UCSD-AML1 (cell line): ENCODE data around the gene GABRB2.

Experiments used
- DNase-seq: peaks from one replicate; lab custom pipeline; 2025; ENCODE audit not compliant: unreplicated experiment; lab: John Stamatoyannopoulos, UW

The GABRB2 gene

DNA sequence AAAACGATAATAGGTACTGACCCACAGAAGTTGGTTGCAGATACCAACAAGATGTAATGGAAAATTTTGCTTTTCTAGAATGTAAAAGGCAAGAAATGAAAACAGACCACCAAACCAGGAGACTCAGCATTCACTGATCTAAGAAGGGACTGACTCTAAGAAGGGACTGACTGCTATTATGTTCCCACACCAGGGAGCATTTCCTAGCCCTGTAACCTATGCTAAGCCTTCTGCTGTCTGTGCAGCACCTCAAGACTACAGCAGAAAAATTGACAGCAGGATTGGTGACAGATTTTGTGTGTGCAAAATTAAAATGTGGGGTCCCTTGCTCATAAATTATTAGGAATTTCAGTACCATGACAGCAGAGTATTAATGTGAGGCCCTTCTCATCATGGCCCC, 154.8 kb downstream of the GABRB2 start:
- DNase-seq = no peak

DNA sequence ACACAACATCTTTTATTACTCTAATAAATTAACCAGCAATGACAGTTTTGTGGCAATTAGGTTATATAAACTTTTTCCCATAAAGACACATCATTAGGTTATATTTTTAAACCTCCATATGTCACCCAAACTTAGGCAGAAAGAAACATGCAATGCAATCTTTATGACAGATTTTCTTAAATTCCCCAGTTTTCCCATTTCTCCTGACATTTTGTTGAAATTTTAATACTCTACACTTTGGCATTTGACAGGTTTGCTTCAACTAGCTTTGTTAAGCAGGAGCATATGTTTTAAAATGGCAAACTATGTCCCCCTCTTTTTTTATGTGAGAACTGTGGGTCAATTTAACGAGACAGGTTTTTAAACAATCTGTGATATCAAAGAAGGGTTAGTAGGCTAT, 155.5 kb downstream of the GABRB2 start:
- DNase-seq = no peak

DNA sequence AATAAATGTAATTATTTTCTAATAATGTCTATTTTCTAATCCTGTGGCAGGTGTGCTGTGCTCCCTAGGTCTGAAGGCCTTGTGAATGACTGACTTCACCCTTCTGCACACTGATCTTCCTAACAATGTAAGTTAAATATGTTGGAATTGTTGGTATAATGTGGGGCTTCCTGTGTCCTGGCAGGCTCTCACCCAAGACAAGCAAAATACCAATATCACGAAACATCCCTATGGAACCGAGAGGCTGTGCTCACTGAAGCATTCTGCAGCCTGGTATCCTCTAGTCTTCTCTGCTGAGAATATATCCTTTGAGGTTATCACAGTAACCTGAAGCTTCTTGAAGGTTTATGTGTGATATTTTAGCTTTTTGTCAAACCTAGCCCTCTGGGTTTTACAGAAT, 159.4 kb downstream of the GABRB2 start:
- DNase-seq = no peak

DNA sequence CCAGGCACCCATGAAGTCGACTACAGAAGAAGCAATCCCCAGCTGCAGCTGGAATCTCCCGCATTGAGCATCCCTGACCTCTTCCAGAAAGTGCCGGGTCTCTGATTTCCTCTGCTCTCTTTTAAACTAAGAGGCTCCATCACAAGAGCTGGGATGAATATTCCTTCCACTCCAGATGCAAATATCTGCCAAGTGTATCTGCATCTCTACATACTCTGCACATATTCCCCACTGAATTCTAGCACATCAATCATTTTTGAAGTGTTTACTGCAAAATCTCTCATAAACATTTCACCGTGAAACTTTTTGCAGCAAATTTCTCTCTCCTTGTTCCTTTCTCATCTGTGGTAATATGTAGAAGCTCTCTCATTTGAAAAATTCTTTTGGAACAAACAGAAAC, 161.5 kb downstream of the GABRB2 start:
- DNase-seq = no peak

DNA sequence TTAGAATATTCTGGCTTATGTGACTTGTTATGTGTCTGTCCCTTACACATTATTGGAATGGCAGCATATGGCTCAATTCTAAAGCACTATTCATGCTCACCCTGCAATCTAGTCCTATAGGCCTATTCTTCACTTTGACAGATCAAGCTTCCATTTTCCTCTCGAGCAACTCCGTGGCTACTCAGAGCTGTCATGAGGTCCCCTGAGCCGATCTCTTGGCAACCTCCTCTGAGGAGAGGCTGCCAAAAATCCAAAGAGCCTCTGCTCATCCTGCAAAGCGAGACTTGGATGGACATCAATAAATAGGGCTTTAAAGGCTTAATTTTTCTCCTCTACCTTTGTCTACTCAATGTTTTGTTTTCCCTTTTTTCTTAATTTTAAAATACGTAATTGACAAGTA, 163.8 kb downstream of the GABRB2 start:
- DNase-seq = no peak

DNA sequence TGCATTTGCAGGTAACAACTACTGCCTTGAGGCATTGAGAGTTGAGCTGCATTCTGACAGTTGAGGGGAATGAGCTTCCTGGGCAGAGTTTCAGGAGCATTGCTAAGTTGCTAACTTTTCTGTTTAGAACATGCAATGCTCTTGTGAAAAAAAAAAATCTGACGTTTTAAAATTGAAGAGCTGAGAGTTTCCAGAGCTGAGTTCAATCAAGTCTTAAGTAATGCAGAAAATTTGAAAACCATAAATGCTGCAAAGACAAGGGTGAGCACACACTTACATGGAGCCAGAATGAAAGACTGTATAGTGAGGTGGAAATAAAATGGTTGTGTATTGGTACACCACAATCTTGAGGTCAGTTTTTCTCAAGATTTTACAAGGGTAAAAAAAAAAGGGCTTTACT, 166.0 kb downstream of the GABRB2 start:
- DNase-seq = no peak

DNA sequence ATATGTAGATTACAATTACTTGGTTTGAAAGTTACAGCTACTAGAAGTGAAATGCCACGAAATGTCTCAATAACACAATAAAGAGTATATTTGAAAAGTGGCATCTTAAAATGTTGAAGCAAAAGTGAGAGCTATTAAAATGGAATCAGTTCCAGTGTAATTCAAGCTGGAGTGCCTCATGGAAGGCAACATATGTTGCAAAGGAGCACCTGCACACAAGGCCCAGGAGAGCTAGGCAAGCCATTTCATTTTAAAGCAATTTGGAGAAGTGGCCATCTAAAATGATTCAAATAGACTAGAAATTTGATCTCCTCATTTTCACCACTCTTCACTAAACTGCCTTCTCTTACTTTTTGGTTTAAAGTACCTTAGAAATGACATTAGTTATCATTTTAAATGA, 167.8 kb downstream of the GABRB2 start:
- no peak for DNase-seq

DNA sequence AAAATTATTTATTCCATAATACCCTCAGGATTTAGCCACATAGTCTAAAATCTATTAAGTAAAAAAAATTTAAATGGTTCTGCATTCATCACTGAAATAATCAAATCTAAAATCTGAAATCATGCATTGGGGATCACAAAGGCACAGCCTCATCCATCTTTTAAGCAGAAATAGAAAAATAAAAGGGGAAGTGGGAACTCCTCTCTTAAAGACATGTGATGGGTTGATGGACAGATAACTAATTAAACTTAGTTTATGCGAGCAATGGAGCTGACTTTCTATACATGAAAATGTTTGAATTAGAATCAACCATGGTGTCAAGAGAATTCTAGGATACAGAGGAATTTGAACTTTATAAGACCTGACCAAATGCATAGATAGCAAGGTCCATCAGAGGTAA, 170.5 kb downstream of the GABRB2 start:
- no peak for DNase-seq

DNA sequence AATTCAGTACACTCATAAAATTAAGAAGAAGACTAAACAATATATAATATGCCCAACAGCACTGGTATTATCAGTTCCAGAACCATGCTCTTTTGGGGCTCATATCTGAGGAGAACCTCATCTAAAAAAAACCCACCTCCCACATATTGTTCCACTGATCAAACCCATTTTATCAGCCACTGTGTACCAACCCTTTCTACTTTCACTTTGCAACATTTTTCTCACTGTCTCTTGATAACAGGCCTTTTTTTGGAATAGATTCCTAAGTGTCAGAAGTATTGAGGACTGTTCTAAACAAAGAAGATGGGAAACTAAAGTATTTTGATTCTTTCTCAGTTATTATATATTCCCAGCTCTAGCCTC, 173.2 kb downstream of the GABRB2 start:
- no peak for DNase-seq

DNA sequence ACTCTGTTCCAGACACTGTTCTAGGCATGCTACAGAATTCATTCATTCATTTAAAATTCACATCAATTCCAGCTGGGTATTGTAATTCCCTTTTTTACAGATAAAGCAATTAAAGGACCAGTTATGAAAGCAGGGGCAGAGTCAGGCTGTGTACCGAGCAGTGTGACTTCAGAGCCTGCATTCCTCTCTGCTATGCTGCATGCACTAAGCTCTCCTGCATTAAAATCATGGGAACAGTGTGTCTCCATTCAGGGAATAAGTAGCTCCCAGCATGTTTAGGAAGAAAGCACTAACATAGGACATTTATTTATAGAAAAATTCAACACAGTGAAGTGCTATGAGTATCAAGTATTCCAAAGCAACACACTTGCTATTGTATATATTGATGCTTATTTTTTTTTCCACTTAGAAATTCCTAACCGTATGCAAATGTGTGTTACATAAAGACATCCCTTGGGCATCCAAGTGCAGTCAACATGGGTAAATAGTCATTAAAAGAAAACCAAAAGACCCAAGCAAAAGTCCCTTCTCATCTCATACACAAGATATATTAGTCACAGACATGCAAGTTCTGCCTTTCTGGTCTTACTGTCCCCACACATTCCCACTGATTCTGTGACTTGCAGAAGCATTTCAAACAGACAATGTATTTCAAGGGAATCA, 173.7 kb downstream of the GABRB2 start:
- no peak for DNase-seq

DNA sequence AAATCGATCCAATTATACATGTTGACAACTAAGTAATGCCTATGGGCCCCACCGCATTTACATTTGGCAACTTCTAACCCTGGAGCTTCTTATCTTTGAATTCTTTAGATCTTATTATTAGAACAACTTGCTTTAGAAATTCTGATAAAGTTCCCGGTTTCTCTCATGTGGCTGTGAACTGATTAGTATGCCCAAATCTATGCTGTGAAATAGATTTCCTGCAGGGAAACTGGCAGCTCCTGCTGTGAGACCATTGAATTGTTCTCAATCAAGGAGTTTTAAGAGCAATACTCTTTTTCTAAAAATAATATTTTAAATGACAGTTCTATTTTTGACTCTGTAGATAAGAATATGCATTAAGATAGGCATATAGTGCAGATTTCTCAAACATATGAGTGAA, 177.5 kb downstream of the GABRB2 start:
- no peak for DNase-seq

DNA sequence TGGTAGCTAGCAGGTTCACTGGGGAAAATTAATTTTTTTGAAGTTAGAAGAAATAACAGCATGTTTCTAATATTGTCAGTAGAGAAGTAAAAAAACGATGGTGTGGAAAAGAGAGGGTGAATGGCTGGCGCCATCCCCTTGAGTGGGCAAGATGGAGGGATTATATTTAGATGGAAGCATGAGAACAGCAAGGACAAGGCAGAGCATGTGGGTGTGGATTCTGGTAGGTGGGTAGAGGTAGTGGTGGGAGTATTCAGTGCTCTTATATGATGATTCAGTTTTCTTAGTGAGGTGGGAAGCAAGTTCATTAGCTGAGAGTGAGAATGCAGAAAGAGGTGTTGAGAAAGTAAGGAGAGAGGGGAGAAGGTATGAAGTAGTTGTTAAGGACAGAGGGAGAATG, 188.1 kb downstream of the GABRB2 start:
- no peak for DNase-seq

DNA sequence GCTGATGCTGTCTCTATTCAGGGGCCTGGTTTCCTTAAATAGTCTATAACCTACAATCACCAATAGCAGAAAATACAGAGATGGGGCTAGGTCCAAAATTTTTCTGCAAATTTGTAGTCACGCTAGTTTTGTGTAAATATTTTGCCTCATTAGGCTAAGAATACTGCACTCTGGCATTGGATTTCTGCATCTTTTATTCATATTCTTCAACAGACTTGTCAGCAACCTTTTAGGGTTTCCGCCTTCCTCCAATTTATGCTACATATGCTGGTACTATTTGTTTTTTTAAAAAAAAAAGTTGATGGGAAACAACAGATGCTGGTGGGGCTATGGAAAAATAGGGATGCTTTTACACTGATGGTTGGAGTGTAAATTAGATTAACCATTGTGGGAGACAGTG, 202.3 kb downstream of the GABRB2 start:
- no peak for DNase-seq

DNA sequence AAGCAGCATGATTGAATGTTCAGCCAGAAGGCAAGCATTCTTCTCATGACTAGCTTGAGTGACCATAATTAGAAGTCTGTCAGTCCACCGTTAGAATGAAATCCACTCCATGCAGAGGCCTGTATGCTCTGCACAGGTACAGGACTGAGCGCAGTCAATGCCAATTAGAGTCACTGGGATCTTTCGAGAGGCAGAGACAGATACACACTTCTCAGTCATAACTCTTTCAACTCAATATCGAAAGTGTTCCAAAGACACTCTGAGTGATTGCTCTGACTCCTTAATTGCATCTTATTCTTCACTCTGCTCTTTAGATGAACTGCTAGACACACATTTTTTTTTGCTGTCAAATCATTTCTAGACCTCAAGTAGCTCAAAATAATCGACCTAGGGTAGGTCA, 203.6 kb downstream of the GABRB2 start:
- DNase-seq = no peak

DNA sequence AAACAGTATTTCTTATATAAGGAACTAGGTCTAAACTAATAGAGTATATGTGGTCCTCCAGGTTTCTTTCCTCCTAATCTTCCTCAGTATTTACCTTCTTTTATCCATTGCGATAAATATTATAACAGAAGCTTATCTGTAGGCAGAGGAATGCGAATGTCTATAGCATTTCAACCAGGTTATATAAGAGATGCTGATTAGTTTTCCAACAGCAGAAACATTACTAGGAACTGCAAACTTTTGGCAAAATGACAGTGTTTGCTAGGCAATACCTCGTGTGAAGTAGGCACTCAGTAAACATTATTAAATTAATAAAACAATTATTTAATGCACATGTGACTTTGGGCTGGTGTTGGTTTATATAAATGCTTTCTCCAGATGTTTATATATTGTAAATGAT, 206.5 kb downstream of the GABRB2 start:
- no peak for DNase-seq

DNA sequence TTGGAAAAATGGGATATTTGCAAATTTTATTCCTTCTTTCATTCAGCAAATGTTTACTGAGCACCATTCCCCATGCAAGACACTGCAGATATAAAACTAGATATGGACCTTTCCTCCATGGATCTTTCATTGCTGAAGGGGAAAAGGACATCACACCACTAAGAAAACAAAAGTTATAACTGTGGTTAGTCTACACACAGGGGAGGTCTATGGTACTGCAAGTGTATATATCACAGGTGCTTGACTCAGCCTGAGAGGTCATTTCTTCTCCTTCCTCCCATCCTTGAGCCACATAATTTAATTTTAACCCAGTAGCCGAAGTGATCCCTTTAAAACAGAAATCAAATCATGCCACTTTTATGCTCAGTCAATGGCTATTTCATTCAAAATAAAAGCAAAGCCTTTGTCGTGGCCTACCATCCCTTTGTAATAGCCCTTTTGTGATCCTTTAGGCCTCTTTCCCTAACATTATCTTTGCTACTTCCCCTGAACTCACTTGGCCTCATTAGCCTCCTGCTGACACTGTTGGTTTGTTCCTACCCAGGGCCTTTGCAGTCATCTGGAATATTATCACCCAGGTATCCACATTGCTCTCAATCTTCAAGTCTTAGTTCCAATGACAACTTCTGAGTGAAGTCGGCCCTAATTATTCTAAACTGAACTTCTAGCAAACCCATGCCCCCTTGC, 213.2 kb downstream of the GABRB2 start:
- no peak for DNase-seq

DNA sequence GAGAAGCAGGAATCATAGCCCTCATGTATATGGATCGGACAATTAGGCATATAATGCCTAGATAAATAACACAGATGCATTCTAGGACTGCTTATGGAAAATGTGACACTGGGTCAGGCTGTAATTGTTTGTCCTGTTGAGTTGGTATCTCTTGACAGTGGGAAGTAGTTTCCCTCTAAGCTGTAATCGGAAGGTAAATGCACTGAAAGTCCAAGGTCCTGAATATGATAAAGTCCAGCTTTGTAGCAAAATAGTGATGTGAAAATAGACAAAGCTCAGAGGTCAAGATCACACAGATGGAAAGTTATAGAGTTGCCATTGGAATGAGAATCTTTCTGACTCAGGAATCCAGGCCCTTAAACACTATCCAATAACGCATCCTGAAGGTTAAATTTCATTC, 214.2 kb downstream of the GABRB2 start:
- no peak for DNase-seq

DNA sequence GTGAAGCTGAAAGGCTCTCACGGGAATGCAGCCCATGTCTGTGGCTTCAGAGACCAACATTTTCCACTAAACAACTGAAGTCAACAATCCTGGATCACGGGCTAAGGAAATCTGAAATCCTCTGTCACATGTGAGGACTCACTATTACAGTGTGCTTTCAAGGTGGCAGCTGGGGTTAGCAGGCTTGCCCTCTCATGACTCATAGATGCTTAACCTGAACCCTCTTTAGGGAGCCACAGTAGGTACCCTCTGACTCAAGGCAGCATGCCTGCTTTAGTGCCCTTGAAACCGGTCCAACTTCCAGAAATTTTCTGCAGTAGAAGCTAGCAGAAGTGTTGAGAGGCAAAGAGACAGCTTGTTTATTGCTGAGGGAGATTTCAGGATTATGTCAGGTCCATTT, 232.5 kb downstream of the GABRB2 start:
- no peak for DNase-seq

DNA sequence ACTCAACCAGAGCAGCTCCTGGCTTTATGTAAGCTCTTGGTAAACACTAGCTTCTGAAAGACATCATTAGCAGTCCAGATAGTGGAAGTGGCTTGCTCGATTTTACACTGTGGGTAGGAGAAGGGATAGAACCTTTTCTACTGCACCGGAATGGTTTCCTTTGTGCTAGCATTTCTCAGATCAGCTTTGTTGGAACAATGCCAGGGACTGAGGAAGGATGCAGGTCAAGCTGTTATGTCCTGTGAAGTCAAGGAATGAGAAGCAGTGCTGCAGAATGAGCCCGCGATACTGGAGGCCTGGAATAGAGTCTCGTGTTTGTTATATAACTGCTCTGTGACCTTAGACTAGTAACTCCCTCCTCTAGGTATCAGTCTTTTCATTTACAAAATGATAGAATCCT, 233.6 kb downstream of the GABRB2 start:
- no peak for DNase-seq

DNA sequence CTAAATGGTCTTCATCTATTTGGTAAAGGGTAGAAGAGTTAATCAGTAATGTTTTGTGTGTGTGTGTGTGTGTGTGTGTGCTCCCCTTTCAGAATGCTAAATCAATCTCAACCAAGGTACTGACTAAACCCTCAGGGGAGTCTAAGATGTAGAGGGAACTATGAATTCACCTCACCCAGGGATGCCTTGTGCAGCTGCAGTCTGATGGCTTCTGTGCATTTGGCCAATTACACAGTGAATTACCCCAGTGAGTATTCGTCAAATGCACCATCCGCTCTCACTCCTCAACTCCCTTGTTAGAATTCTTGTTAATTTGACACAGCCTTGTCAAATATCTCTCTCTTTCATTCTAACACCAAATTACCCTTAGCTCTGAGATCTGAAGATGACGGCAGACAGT, 234.6 kb downstream of the GABRB2 start:
- DNase-seq = no peak

DNA sequence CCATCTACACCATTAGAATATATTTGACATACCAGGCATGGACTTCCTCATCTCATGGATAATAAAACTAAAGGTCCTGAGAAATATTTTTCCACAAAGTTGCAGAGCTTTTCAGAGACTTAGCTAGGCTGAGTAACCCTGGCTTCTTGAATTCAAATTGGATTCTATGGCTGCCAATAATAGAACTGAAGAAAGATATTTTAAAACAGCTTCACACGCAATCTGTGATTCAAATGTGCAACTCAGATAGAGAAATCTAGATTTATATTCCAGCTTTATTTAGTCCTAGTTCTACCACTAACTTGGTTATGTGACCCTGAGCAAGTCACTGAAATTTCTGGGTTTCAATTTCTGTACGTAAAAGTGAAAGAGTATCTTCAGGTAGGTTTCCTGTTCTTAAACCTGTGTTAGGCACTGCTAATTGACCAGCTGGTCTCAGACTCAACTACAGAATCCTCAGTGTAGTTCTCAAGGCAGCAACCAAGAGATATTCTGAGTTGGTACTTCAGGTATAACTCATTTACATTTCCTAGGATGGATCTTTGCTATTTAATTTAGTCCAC, 235.3 kb downstream of the GABRB2 start:
- no peak for DNase-seq

DNA sequence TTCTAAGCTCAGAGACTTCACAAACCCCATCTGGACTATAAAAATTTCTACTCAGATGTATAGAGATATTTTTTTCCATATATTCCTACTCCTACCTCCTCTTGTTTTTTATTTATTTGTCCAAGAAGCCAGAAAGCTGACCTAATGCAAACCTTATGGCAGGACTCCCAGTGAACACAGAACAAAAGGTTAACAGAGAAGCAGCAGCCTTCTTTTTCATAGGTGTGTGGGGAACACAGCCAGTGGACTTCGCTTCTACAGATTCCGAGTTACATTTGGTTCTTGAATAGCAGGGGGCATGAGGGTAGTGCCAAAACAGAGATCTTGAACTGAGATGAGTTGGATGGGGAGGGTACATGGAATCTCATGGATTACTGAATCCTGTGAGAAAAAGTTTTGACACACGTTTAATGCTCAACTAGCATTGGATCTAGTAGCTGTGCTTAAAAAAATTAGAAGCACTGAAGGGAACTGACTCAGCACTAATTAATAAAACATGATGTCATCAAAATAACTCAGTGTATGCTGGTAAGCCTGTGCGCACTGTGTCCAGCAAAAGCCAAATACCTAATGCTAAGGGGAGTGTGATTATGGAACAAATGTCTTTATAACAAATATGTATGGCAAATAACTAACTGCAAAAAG, 240.1 kb downstream of the GABRB2 start:
- DNase-seq = no peak
